Kidney epithelial cell (primary cell): Measurements from ENCODE around the gene CLBA1. TPM values are rescaled to one million over a fixed set of nuclear protein-coding genes. Genes with fewer than 3 reads are reported as not detected.
A peak's percentile ranks its signal among the peaks of the same experiment; 100 is the strongest.

Experiments
- DNase-seq: peaks from one replicate; pipeline ENCODE4 v3.0.0-alpha.2; 2010; ENCODE audit warnings: low read depth
- H3K27me3 ChIP-seq: 2 replicates; pipeline ENCODE4 v1.6.0; 2011; ENCODE audit warnings: low read length; ENCODE audit not compliant: control insufficient read depth, insufficient read depth
- H3K36me3 ChIP-seq: 2 replicates; pipeline ENCODE4 v1.5.1; 2011; ENCODE audit warnings: low read length; ENCODE audit not compliant: control insufficient read depth, insufficient read depth
- H3K4me3 ChIP-seq: 2 replicates; pipeline ENCODE4 v1.5.1; 2011; ENCODE audit warnings: low read depth, mild to moderate bottlenecking, control low read depth, low read length
- total RNA-seq: library from RNA; depleted of rRNA; stranded (reverse); fragments of >200 nt; gene quantifications from 2 replicates; pipeline ENCODE4 v1.2.3, GENCODE V29; 2015
- TF ChIP-seq, protein P1 (sequence below): IDR thresholded peaks from 2 replicates; pipeline ENCODE4 v1.5.1; 2011; ENCODE audit warnings: mild to moderate bottlenecking, moderate library complexity, low read length, control low read depth, inconsistent platforms; ENCODE audit not compliant: insufficient read depth, poor library complexity, severe bottlenecking

CLBA1 gene
- total RNA-seq, 1 donor from 2014 or later: 12.6 TPM

DNA sequence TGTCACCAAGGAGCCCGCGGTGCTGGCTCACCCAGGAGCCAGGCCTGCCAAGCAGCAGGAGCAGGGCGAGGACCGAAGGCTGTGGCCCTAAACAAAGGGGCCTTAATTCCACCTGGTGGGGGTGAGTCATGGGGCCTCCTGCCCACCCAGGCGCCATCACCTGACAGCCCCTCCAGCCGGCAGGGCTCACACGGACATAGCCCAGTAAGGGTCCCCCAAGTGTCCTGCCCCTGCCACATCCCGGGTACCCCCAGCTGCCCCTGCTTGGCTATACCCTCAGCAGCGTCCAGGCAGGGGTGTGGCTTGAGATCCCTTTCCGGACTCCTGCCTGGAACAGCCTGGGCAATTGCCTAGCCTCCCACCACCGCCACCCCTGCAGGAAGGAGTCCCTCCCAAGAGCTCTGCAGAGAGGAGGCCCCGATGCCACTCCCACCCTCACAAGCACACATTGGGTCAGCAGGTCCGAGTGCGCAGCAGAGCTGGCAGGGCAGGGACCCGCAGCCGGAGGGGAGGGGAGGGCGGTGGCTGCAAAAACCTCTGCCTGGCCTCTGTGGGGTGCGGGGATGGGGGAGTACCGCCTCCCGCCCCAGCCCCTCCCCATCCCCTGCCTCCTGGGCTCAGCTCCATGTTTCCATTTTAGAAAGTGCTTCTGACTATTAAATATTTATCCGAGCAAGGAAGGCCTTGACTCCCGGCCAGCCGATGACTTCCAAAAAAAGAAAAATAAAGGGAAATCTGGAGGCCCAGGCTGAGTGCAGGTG, 12.0 kb upstream of the CLBA1 start:
- TF ChIP-seq, protein P1, sequence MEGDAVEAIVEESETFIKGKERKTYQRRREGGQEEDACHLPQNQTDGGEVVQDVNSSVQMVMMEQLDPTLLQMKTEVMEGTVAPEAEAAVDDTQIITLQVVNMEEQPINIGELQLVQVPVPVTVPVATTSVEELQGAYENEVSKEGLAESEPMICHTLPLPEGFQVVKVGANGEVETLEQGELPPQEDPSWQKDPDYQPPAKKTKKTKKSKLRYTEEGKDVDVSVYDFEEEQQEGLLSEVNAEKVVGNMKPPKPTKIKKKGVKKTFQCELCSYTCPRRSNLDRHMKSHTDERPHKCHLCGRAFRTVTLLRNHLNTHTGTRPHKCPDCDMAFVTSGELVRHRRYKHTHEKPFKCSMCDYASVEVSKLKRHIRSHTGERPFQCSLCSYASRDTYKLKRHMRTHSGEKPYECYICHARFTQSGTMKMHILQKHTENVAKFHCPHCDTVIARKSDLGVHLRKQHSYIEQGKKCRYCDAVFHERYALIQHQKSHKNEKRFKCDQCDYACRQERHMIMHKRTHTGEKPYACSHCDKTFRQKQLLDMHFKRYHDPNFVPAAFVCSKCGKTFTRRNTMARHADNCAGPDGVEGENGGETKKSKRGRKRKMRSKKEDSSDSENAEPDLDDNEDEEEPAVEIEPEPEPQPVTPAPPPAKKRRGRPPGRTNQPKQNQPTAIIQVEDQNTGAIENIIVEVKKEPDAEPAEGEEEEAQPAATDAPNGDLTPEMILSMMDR: no peak
- Histone ChIP-seq H3K4me3 (no peak overlapping the region), H3K36me3 (no peaks in the 10 kb centered on the region), H3K27me3 (no peaks in the 10 kb centered on the region)
- DNase-seq: no peak

DNA sequence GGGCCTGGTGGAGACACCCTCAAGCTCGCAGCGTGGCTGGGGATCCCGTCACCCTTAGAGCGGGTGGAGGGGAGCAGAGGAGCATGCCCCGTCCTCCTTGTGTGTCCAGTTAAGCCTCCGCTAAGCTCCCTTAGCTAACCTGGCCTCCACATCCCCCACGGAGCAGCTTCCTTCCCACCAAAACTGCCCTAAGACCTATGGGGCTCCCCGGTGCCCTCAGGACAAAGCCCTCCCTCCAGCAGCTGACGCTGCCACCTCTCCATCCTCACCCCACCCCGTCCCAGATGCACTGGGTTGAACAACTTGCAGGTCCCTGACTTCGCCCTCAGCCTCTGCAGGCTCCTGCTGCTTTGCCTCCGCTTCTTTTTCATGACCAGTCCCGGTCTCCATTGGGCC, 11.4 kb upstream of the CLBA1 start:
- DNase-seq: no peak
- TF ChIP-seq, protein P1: no peak
- Histone ChIP-seq H3K4me3 (no peak overlapping the region), H3K27me3 (no peaks in the 10 kb centered on the region), H3K36me3 (no peaks in the 10 kb centered on the region)

DNA sequence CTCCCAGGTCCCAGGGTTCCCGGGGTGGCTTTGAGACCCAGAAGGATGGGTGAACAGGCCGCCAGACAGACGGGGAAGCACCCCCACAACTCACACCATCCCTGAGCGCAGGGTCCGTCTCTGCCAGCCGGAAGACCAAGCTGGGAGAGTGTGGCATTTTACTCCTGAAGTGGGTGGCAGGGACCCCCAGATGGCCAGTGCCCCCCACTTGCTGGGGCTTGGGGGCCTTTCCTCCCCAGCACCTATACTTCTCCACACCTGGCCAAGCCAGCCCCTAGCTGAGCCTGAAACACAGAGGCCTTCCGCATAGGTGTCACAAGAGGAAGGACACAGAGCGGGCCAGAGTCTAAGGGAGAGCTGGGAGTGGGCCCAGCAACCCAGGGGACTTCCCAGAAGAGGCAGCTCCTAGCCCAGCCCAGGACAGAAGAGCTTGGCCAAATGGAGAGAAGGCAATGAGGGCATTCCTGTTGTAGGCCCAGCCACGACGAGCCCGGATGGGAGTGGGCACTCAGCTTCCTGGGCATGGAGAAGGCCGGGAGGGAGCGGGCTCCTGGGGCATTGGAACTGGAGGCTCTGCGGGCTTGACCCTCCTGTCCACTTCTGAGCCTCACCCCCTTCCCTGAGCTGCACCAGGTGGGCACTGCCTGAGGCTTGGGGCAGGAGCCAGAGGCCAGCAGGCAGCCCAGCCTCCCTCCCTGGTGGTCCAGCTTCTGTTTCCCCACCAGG, 10.8 kb upstream of the CLBA1 start:
- TF ChIP-seq, protein P1: no peak
- Histone ChIP-seq H3K4me3 (no peak overlapping the region), H3K36me3 (no peaks in the 10 kb centered on the region), H3K27me3 (no peaks in the 10 kb centered on the region)
- DNase-seq: no peak

DNA sequence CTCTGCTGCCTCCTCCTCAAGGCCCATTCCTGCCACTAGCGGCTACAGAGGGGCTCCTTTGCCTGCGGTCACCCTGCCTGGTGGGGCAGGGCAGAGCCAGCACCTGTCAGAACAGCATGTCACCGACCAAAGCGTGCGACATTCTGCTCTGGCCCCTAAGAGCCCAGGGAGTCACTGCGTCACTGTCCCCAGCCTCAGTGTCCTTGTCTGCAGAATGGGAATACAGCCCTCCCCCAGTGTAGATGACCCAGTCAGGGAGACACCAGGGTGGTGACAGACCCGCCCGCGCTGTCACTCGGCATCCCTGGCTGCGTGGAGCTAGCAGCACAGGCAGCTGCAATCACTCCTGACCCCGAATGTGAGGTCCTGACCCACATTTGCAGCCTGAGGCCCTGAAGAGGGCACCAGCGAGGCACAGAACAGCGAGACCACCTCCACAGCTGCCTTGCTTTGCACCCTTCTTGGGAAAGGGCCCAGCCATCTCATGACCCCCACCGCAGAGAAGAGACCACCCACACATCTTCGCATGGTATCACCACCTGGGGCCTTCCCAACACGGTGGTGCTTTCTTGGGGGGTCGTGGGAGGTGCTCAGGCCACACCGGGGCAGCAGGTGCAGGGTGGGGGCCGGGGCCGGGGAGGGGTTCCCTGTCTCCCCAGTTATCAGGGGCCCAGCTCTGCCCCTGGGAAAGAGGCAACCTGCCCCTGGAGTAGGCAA, 9.9 kb upstream of the CLBA1 start:
- no peaks in the 10 kb centered on the region for H3K27me3 ChIP-seq
- TF ChIP-seq, protein P1: no peak
- H3K36me3 ChIP-seq: no peaks in the 10 kb centered on the region
- H3K4me3 ChIP-seq: no peak overlapping the region
- no peak for DNase-seq

DNA sequence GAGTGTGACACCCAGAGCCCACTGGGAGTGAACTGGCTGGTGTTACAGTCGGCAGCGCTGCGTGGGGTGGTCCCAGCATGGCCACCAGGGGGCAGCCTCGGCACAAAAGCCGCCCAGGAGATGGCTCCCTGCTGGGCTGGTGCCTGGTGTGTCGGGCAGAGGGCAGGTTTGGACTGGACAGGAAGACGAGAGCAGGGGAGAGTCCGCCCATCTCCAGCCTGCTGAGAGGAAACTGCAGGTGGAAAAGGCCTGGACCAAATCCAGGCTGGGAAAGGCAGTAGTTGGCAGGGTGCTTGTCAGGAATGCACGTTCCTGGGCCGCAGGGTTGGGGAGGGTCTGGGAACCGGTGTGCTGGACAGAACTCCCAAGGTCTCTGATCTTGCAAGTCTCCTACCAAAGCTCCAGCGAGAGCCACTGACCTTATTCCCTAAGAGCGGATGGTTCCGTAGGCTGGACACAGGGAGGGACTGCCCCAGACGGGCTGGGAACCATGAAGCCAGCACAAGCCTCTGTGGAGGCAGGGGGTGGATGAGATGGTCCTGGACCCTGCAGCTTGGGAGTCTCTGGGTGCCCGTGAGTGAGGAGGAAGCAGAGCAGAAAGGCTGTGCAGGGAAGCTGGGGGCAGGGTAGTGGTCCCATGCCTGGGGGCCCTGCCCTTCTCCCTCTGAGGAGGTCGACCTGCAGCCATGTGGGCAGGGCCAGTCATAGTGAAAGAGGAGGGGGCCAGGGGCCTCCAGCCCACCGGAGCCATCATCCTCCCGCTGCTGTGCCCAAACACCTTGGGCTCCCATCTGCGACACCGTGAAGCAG, 9.2 kb upstream of the CLBA1 start:
- Histone ChIP-seq H3K4me3 (no peak overlapping the region), H3K27me3 (no peaks in the 10 kb centered on the region), H3K36me3 (no peaks in the 10 kb centered on the region)
- TF ChIP-seq, protein P1: peak; percentile 96
- DNase-seq: no peak
